Left ventricle myocardium inferior (tissue), 1 donor: Measurements from ENCODE around the gene ORC5. TPM values are rescaled to one million over a fixed set of nuclear protein-coding genes. Genes with fewer than 3 reads are reported as not detected.

Experiments
- DNase-seq: peaks from one replicate; pipeline ENCODE4 v3.0.0-alpha.2; 2020
- H3K27ac ChIP-seq: fragments of 200-600 bp; replicated peaks from 2 replicates; pipeline ENCODE4 v1.8.0; 2021
- H3K27me3 ChIP-seq: fragments of 200-600 bp; 2 replicates; pipeline ENCODE4 v1.8.0; 2021; ENCODE audit warnings: low read depth
- H3K36me3 ChIP-seq: fragments of 200-600 bp; 2 replicates; pipeline ENCODE4 v1.8.0; 2021
- H3K4me1 ChIP-seq: fragments of 200-600 bp; 2 replicates; pipeline ENCODE4 v1.8.0; 2021
- H3K4me3 ChIP-seq: fragments of 200-600 bp; 2 replicates; pipeline ENCODE4 v1.8.0; 2021; ENCODE audit warnings: mild to moderate bottlenecking, moderate library complexity
- H3K9me3 ChIP-seq: fragments of 200-600 bp; replicated peaks from 2 replicates; pipeline ENCODE4 v1.8.0; 2021
- intact Hi-C: fragments of 100-400 bp; cut with micrococcal nuclease; formaldehyde crosslinking; loops from one replicate; pipeline ENCODE4 v1.11.0; 2022
- total RNA-seq: library from RNA; stranded (reverse); fragmentation: NEBNext Ultra II Directional; extraction: Animal tissue kit (Norgen Biotek cat#: 25700); gene quantifications from one replicate; pipeline ENCODE4 v1.2.1, GENCODE V29; 2021
- TF ChIP-seq, protein P1 (sequence below): fragments of 200-600 bp; IDR thresholded peaks from 2 replicates; pipeline ENCODE4 v1.8.0; 2021; ENCODE audit warnings: antibody characterized with exemption, mild to moderate bottlenecking, borderline replicate concordance
- donor health status: DM: no; HTN: yes; CAD: no; lungs with severe emphysema.

The ORC5 gene
- total RNA-seq, 1 donor from 2014 or later: 8.5 TPM

- H3K27me3 ChIP-seq: no peaks in the 10 kb centered on the region
- no peak for DNase-seq
- intact Hi-C loops: no loop called here
- H3K9me3 ChIP-seq: no peaks in the 10 kb centered on the region
- H3K4me3 ChIP-seq: no peak overlapping the region
- TF ChIP-seq, protein P1, sequence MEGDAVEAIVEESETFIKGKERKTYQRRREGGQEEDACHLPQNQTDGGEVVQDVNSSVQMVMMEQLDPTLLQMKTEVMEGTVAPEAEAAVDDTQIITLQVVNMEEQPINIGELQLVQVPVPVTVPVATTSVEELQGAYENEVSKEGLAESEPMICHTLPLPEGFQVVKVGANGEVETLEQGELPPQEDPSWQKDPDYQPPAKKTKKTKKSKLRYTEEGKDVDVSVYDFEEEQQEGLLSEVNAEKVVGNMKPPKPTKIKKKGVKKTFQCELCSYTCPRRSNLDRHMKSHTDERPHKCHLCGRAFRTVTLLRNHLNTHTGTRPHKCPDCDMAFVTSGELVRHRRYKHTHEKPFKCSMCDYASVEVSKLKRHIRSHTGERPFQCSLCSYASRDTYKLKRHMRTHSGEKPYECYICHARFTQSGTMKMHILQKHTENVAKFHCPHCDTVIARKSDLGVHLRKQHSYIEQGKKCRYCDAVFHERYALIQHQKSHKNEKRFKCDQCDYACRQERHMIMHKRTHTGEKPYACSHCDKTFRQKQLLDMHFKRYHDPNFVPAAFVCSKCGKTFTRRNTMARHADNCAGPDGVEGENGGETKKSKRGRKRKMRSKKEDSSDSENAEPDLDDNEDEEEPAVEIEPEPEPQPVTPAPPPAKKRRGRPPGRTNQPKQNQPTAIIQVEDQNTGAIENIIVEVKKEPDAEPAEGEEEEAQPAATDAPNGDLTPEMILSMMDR: no peak
- H3K4me1 ChIP-seq: no peaks in the 10 kb centered on the region
- no peaks in the 10 kb centered on the region for H3K36me3 ChIP-seq
- H3K27ac ChIP-seq: no peak overlapping the region
Observed at GRCh38 chr7:104112623-104113022, 95.2 kb downstream of the ORC5 start.

GRCh38 chr7:104111271-104111670 lies 96.5 kb downstream of the ORC5 start:
- Histone ChIP-seq H3K27me3 (no peaks in the 10 kb centered on the region), H3K4me1 (no peaks in the 10 kb centered on the region), H3K9me3 (peaks cover 6% of the 10 kb centered on the region), H3K36me3 (no peaks in the 10 kb centered on the region), H3K4me3 (no peak overlapping the region), H3K27ac (no peak overlapping the region)
- TF ChIP-seq, protein P1: no peak
- no peak for DNase-seq
- intact Hi-C loops: no loop called here

- DNase-seq: no peak
- H3K27ac ChIP-seq: no peak overlapping the region
- no peaks in the 10 kb centered on the region for H3K27me3 ChIP-seq
- H3K4me3 ChIP-seq: no peak overlapping the region
- intact Hi-C loops: no loop called here
- H3K4me1 ChIP-seq: no peaks in the 10 kb centered on the region
- TF ChIP-seq, protein P1: no peak
- peaks cover 6% of the 10 kb centered on the region for H3K9me3 ChIP-seq
- no peaks in the 10 kb centered on the region for H3K36me3 ChIP-seq
Observed at GRCh38 chr7:104106108-104106905, 101.5 kb downstream of the ORC5 start.

DNA sequence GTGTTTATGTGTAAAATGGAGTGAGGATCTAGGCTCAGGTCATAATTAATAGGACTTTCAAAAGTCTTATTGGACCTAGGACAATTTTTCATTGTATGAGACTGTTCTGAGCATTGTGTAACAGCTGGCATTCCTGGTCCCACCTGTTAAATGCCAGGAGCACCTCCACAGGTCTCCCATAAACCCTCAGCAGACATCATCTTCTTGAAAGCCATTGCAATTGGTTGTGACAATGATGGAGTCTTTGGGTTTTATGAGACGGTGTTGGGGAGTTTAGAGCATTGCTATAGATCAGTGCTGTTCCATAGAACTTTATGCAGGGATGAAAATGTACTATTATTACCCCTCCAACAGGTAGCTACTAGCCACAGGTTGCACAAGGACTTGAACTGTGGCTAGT lies 108.9 kb downstream of the ORC5 start:
- H3K36me3 ChIP-seq: no peaks in the 10 kb centered on the region
- intact Hi-C loops: no loop called here

GRCh38 chr7:104096683-104097082 lies 111.1 kb downstream of the ORC5 start:
- Histone ChIP-seq H3K27me3 (peaks cover 10% of the 10 kb centered on the region), H3K9me3 (no peaks in the 10 kb centered on the region), H3K36me3 (no peaks in the 10 kb centered on the region), H3K4me1 (no peaks in the 10 kb centered on the region), H3K27ac (no peak overlapping the region), H3K4me3 (no peak overlapping the region)
- TF ChIP-seq, protein P1: no peak
- DNase-seq: no peak
- intact Hi-C loops: no loop called here

More for the DNA sequence above, 108.9 kb downstream of the ORC5 start:
- H3K9me3 ChIP-seq: no peaks in the 10 kb centered on the region
- peaks cover 10% of the 10 kb centered on the region for H3K27me3 ChIP-seq
- no peak for DNase-seq
- TF ChIP-seq, protein P1: no peak
- no peak overlapping the region for H3K27ac ChIP-seq
- H3K4me1 ChIP-seq: no peaks in the 10 kb centered on the region
- no peak overlapping the region for H3K4me3 ChIP-seq
